K562 (cell line): ENCODE data around the gene GZMA.

Source experiments
- CBFA2T2 ChIP-seq: fragments of 450-650 bp; conservative IDR thresholded peaks from 2 replicates; pipeline ENCODE4 v1.6.1; 2017; ENCODE audit warnings: mild to moderate bottlenecking
- CREBBP ChIP-seq: IDR thresholded peaks from one replicate; pipeline ENCODE4 v1.6.1; 2012; ENCODE audit warnings: low read depth, mild to moderate bottlenecking, control low read depth, inconsistent platforms, low read length
- FOXA3 ChIP-seq, 2 experiments: fragments of 450-650 bp in 1 of 2; sonication (generic) in 1 of 2; formaldehyde crosslinking; IDR thresholded peaks in 1 of 2; conservative IDR thresholded peaks in 1 of 2; 2 replicates each; pipeline versions ENCODE4 v1.4.0 to v1.8.0; 2020 to 2022; ENCODE audit warnings: mild to moderate bottlenecking in 2 of 2, missing genetic modification reagents in 1 of 2
- FOXJ3 ChIP-seq: sonication (generic); formaldehyde crosslinking; IDR thresholded peaks from 2 replicates; pipeline ENCODE4 v1.4.0; 2020; ENCODE audit warnings: mild to moderate bottlenecking, missing genetic modification reagents
- ZEB2 ChIP-seq: fragments of 450-650 bp; IDR thresholded peaks from 2 replicates; pipeline ENCODE4 v1.6.1; 2016
- ZFP36 ChIP-seq: fragments of 150-350 bp; IDR thresholded peaks from 2 replicates; pipeline ENCODE4 v1.6.1; 2018; ENCODE audit warnings: low read length, low read depth; ENCODE audit not compliant: partially characterized antibody
- TF ChIP-seq, protein P1 (sequence below): fragments of 250-450 bp; sonication (Bioruptor Pico); IDR thresholded peaks from 2 replicates; pipeline ENCODE4 v1.4.0; 2020; ENCODE audit warnings: mild to moderate bottlenecking, moderate library complexity, borderline replicate concordance
- TF ChIP-seq, protein P2 (sequence below): fragments of 250-450 bp; sonication (Bioruptor Pico); IDR thresholded peaks from 2 replicates; pipeline ENCODE4 v1.5.0; 2021; ENCODE audit warnings: mild to moderate bottlenecking, moderate library complexity
- TF ChIP-seq, protein P3 (sequence below): fragments of 250-450 bp; sonication (Bioruptor Pico); IDR thresholded peaks from 2 replicates; pipeline ENCODE4 v1.4.0; 2020; ENCODE audit warnings: mild to moderate bottlenecking, moderate library complexity

DNA sequence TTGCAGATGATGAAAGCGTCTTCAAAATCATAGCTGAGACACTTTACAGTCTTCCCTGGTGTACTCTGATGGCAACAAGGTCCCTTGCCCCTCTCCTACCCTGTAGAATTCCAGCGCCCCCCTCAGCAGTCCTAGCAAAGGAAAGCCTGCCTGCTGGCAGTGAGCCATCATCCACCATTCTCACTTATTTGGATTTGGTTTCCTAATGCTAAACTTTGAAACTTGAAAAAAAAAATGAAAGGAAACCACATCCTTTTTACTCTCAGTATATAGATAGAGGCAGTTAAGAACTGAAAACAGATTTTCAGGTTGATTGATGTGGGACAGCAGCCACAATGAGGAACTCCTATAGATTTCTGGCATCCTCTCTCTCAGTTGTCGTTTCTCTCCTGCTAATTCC lies at the start of gene GZMA:
- no peak for TF ChIP-seq ZEB2
- TF ChIP-seq ZFP36, result no peak
- TF ChIP-seq CBFA2T2, result no peak
- no peak for TF ChIP-seq CREBBP
- TF ChIP-seq, protein P1, sequence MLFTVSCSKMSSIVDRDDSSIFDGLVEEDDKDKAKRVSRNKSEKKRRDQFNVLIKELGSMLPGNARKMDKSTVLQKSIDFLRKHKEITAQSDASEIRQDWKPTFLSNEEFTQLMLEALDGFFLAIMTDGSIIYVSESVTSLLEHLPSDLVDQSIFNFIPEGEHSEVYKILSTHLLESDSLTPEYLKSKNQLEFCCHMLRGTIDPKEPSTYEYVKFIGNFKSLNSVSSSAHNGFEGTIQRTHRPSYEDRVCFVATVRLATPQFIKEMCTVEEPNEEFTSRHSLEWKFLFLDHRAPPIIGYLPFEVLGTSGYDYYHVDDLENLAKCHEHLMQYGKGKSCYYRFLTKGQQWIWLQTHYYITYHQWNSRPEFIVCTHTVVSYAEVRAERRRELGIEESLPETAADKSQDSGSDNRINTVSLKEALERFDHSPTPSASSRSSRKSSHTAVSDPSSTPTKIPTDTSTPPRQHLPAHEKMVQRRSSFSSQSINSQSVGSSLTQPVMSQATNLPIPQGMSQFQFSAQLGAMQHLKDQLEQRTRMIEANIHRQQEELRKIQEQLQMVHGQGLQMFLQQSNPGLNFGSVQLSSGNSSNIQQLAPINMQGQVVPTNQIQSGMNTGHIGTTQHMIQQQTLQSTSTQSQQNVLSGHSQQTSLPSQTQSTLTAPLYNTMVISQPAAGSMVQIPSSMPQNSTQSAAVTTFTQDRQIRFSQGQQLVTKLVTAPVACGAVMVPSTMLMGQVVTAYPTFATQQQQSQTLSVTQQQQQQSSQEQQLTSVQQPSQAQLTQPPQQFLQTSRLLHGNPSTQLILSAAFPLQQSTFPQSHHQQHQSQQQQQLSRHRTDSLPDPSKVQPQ, result no peak
- no peak for TF ChIP-seq FOXJ3 (CRISPR knock-in tag)
- TF ChIP-seq FOXA3 (CRISPR knock-in tag; conservative IDR thresholded peaks at IDR 0.05 in 1 of 2, IDR thresholded peaks at IDR 0.05 in 1 of 2), result no peak
- TF ChIP-seq, protein P2, sequence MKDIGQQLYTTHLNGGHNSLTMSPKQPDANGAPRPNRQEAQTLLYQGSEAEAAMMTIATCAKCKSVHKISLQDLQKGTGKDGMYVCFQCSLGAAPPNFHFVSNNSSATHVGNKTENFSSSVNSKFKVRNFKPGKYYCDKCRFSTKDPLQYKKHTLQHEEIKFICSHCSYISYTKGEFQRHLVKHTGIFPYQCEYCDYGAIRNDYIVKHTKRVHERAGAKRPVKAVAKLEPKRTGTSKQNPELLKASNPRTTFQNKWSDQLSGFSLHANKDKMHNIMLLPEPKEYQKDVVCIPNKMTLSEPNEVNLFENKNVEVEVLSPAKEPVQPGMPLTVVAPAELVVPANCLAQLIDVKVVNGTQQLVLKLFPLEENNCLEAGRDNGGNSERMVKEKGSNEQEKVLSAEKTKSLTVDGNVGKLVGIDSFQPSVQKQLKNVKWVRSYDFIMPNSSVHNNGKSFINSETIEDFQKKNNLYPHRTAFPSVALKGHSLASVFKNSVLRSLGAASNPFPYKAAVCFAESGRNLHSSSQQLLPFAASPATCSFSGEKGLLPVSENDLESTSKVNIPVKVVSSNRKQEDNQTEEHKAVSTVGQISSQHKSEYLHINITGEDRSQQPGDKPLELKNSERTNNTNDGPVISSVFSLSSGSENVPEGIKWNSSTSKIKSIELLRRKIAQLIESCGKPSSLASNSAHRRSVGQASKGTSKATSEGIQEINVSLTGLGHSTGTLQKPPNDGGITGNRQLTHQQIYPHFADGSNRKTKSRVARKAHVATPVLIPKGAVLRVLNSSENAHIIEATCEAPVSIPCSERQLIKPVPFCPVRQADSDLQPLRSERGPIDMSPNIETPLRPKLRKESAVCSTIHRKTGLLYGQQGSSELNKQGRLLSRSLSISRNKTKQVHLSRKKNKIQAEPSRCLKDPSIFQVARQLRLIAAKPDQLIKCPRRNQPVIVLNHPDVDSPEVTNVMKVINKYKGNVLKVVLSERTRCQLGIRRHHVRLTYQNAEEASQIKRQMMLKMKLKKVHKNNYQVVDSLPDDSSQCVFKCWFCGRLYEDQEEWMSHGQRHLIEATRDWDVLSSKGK (CRISPR knock-in tag), result no peak
- TF ChIP-seq, protein P3, sequence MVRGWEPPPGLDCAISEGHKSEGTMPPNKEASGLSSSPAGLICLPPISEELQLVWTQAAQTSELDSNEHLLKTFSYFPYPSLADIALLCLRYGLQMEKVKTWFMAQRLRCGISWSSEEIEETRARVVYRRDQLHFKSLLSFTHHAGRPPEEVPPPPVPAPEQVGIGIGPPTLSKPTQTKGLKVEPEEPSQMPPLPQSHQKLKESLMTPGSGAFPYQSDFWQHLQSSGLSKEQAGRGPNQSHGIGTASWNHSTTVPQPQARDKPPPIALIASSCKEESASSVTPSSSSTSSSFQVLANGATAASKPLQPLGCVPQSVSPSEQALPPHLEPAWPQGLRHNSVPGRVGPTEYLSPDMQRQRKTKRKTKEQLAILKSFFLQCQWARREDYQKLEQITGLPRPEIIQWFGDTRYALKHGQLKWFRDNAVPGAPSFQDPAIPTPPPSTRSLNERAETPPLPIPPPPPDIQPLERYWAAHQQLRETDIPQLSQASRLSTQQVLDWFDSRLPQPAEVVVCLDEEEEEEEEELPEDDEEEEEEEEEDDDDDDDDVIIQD, result no peak
